Hepatocyte (in vitro differentiated cells): ENCODE data around the gene GABRB2.

Experiments
- CTCF ChIP-seq: fragments of 200-600 bp; sonication (generic); IDR thresholded peaks from 2 replicates; pipeline ENCODE4 v1.5.1; 2016; ENCODE audit warnings: antibody characterized with exemption, mild to moderate bottlenecking; ENCODE audit not compliant: poor library complexity
- EZH2 ChIP-seq: fragments of 200-600 bp; sonication (generic); IDR thresholded peaks from 2 replicates; pipeline ENCODE4 v1.6.1; 2016; ENCODE audit warnings: antibody characterized with exemption, mild to moderate bottlenecking, borderline replicate concordance

GRCh38 chr5:161446655-161447054, 99.9 kb downstream of the GABRB2 start:
- no peak for TF ChIP-seq CTCF
- TF ChIP-seq EZH2: no peak
